D721Med (cell line): ENCODE results near the gene DNMT3A.
A peak's percentile ranks its signal among the peaks of the same experiment; 100 is the strongest.

Experiments used
- DNase-seq: peaks from one replicate; pipeline ENCODE4 v3.0.0; 2011; ENCODE audit warnings: low spot score; ENCODE audit not compliant: insufficient read length
- FAIRE-seq: peaks from 2 replicates; lab custom pipeline; 2011; peaks lifted over from hg19 to GRCh38; lab: Jason Lieb, UNC
- CTCF ChIP-seq: IDR thresholded peaks from 2 replicates; pipeline ENCODE4 v1.5.1; 2012; ENCODE audit warnings: mild to moderate bottlenecking, control low read depth; ENCODE audit not compliant: insufficient read depth; ENCODE audit errors: missing control alignments

Gene DNMT3A

DNA sequence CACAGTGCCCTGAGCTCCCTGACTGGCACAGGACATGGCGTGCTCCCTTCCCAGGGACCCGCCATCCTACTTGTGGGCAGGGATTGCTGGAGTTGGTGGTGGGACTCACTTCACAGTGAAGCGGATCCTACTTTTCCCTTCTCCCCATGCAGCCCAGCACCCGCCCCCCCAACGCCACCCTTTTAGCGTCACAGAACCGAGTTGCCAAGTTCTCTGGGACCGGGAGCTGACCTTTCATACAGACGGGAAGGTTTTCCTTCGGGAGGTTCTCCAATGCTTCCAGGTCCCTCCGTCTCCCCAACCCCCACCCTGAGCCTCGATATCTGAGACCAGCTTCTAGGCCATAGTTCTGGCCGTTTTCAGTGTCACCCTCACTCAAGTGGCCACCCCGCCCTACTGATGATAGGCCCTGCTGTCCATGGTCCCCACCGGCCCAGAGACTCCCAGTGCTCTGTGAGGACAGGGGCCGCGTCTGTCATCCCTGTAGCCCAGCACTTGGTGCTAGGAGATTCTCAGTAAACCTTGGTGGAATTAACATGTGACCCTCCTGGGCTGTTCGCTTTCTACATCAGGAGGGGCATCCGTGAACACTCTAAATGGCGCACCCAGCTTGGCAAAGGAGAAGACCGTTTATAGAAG is 1.6 kb upstream of the DNMT3A start:
- FAIRE-seq (no peak), DNase-seq (no peak)
- no peak for TF ChIP-seq CTCF

DNA sequence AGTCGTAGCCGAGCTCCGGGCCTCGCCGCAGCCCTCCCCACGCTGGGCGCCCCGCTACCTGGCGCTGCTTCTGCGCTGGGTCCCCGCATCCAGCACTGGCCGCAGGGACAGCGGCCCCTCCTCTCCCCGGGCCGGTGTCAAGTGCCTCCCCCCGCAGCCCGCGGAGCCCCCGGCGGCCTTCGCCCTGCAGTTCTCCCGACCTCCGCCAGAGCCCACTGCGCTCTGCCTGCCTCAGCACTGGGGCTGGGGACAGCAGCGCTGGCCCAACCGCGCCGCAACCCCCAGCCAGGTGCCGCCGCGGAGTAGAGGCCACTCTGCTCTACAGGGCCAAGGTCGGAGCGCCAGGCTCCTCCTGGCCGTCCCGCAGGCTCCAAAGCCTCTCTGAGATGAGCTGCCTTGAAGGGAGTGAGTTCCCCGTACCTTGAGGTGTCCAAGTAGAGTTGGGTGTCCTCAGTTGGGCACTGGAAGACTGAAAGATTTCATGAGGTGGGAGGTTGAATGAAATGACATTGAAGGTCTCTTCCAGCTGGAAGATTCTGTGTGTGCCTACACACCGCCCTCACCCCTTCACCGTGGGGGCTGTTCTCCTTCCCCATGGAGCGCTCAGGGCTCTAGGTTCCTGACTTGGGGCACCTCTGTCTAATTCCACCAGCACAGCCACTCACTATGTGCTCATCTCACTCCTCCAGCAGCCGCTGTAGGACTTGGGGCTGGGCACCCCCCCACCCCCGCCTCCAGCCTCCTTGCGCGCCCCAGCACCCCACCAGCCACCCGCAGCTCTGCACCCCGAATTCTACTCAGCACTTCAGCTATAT is 854 bp upstream of the DNMT3A start:
- FAIRE-seq: no peak
- TF ChIP-seq CTCF: peak; percentile 56

GRCh38 chr2:25341011-25341727 is 556 bp downstream of the DNMT3A start:
- no peak for DNase-seq
- no peak for FAIRE-seq
- TF ChIP-seq CTCF: no peak

More for the DNA sequence above, 854 bp upstream of the DNMT3A start:
- DNase-seq: peak; percentile 87

GRCh38 chr2:25340181-25340921 is 1.4 kb downstream of the DNMT3A start:
- no peak for TF ChIP-seq CTCF
- DNase-seq (no peak), FAIRE-seq (no peak)

DNA sequence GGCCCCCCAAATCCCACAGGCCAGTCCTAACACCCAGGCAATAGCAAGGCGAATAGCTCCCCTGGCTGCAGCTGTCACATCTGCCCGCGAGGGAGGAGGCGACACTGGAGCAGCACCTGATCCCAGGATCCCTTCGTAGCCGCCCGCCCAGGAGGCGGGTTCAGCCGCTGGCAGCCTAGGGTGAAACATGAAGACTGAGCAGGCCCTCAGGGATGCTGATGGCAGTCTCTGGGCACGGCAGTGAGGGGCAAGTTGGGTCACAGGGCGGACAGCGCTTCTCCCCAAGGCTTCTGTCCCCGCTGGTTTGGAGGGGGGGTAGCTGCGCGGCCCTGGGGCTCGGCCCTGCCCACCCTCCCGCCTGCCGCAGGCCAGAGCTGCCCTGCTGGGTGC is 1.9 kb downstream of the DNMT3A start:
- DNase-seq (no peak), FAIRE-seq (no peak)
- no peak for TF ChIP-seq CTCF

GRCh38 chr2:25339211-25339674 is 2.5 kb downstream of the DNMT3A start:
- no peak for TF ChIP-seq CTCF
- DNase-seq (no peak), FAIRE-seq (no peak)
